ENCODE measurements around the gene NCOA4. TPM values are rescaled to one million over a fixed set of nuclear protein-coding genes. Genes with fewer than 3 reads are reported as not detected.

Gene NCOA4
- total RNA-seq, 4 donors from 2014 or later: 140 to 189 (median 160) TPM

- Histone ChIP-seq H3K4me1 (peaks cover 16 to 34% of the 10 kb centered on the region in 2 donors), H3K9me3 (no peaks in the 10 kb centered on the region), H3K27ac (no peak overlapping the region), H3K27me3 (no peaks in the 10 kb centered on the region), H3K4me3 (replicated peaks in 1 of 3) (no peak overlapping the region), H3K36me3 (peaks cover 46% of the 10 kb centered on the region in 2 donors)
- TF ChIP-seq CTCF (IDR thresholded peaks at IDR 0.05) (no peak), POLR2A (IDR thresholded peaks at IDR 0.05) (no peak)
- intact Hi-C loops (cut with DNase I): no loop called here
- WGBS, 2 donors: 92% methylated on average over 5 of the region's 5 CpGs
- DNase-seq: no peak
These were observed 15.6 kb downstream of the NCOA4 start for GRCh38 chr10:46014683-46015405.

DNA sequence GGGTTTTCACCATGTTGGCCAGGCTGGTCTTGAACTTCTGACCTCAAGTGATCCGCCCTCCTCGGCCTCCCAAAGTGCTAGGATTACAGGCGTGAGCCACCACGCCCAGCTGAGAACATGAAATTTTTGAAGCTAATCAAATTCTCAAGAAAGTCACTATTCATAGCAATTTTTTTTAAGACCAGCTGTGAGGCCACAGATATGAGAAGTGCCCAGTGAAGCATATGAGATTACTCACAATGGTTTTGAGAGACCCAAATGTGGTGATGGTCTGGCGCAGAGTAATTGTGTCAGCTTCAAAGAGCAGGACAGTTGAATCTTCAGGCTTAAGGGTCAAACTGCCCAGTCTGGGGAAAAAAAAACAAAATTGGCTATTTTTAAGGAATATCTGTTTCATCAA, 16.2 kb downstream of the NCOA4 start:
- H3K4me1 ChIP-seq: peaks cover 10 to 28% of the 10 kb centered on the region in 2 donors
- TF ChIP-seq POLR2A (IDR thresholded peaks at IDR 0.05): no peak
- no peak for TF ChIP-seq CTCF (IDR thresholded peaks at IDR 0.05)
- DNase-seq: no peak
- H3K36me3 ChIP-seq: peaks cover 52 to 53% of the 10 kb centered on the region in 2 donors
- WGBS, 2 donors: 94 to 98% methylated on average over 5 of the region's 5 CpGs
- no peak overlapping the region for H3K27ac ChIP-seq
- no peak overlapping the region for H3K4me3 ChIP-seq (replicated peaks in 1 of 3)
- no peaks in the 10 kb centered on the region for H3K9me3 ChIP-seq
- H3K27me3 ChIP-seq: no peaks in the 10 kb centered on the region
- intact Hi-C loops (cut with DNase I): no loop called here

DNA sequence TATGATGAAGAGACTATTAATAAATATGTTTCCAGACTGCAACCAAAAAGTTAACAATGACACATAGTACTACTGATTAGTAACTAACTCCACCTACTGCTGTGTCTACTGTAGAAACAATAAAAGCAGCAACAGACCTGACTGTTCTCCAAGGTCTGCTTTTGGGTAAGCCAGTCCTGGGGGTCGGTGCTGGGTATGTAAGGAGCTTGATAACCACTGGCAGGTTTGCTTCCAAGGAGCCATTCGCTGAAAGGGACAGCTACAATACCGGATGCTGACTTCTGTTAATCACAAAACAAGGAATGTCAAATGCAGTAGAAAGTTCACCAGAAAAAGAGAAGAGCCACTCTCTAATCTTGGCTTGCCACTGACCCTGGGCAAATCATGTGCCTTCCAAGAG, 17.7 kb downstream of the NCOA4 start:
- H3K4me3 ChIP-seq (replicated peaks in 1 of 3): no peak overlapping the region
- H3K36me3 ChIP-seq: peaks cover 67% of the 10 kb centered on the region in 2 donors
- DNase-seq: no peak
- H3K4me1 ChIP-seq: peaks cover 0 to 13% of the 10 kb centered on the region in 2 donors
- no peak overlapping the region for H3K27ac ChIP-seq
- TF ChIP-seq POLR2A (IDR thresholded peaks at IDR 0.05) (no peak), CTCF (IDR thresholded peaks at IDR 0.05) (no peak)
- intact Hi-C loops (cut with DNase I): no loop called here
- no peaks in the 10 kb centered on the region for H3K27me3 ChIP-seq
- 88 to 96% methylated on average over 3 of the region's 3 CpGs for WGBS, 2 donors
- H3K9me3 ChIP-seq: no peaks in the 10 kb centered on the region

- intact Hi-C loops (cut with DNase I): no loop called here
- no peak for DNase-seq
- no peak overlapping the region for H3K4me3 ChIP-seq (replicated peaks in 1 of 3)
- H3K27me3 ChIP-seq: no peaks in the 10 kb centered on the region
- no peaks in the 10 kb centered on the region for H3K4me1 ChIP-seq
- TF ChIP-seq POLR2A (IDR thresholded peaks at IDR 0.05): no peak
- TF ChIP-seq CTCF (IDR thresholded peaks at IDR 0.05): no peak
- H3K27ac ChIP-seq: no peak overlapping the region
- H3K9me3 ChIP-seq: no peaks in the 10 kb centered on the region
- peaks cover 70 to 89% of the 10 kb centered on the region in 2 donors for H3K36me3 ChIP-seq
- WGBS, 2 donors: 89 to 91% methylated on average over 3 of the region's 3 CpGs
These were observed 24.2 kb downstream of the NCOA4 start for GRCh38 chr10:46006219-46006618.

GRCh38 chr10:46005383-46005782, 25.0 kb downstream of the NCOA4 start:
- intact Hi-C loops (cut with DNase I): no loop called here
- no peak for DNase-seq
- no peaks in the 10 kb centered on the region for H3K9me3 ChIP-seq
- no peaks in the 10 kb centered on the region for H3K27me3 ChIP-seq
- H3K4me1 ChIP-seq: no peaks in the 10 kb centered on the region
- 86 to 90% methylated on average over 4 of the region's 4 CpGs for WGBS, 2 donors
- H3K27ac ChIP-seq: no peak overlapping the region
- TF ChIP-seq CTCF (IDR thresholded peaks at IDR 0.05) (no peak), POLR2A (IDR thresholded peaks at IDR 0.05) (no peak)
- no peak overlapping the region for H3K4me3 ChIP-seq (replicated peaks in 1 of 3)
- H3K36me3 ChIP-seq: peaks cover 62 to 87% of the 10 kb centered on the region in 2 donors
